ENCODE data around the gene LOXL1. TPM values are rescaled to one million over a fixed set of nuclear protein-coding genes. Genes with fewer than 3 reads are reported as not detected.

LOXL1 gene
- total RNA-seq, 1 experiment from 2014 or later, result 249 TPM

- Histone ChIP-seq H3K79me2 (ENCODE audit: low read length) (peaks cover 100% of the 10 kb centered on the region), H3K4me3 (ENCODE audit: low read length) (peak overlapping the region; percentile 90), H3K4me1 (ENCODE audit: insufficient read depth, low read length) (peaks cover 84% of the 10 kb centered on the region), H3K27ac (ENCODE audit: low read length) (peak overlapping the region; percentile 83), H2AFZ (ENCODE audit: low read length) (no peak overlapping the region), H3K36me3 (ENCODE audit: low read depth, low read length) (peaks cover 32% of the 10 kb centered on the region), H4K20me1 (ENCODE audit: low read length) (no peaks in the 10 kb centered on the region), H3K4me2 (ENCODE audit: low read length) (peak overlapping the region; percentile 83), H3K27me3 (ENCODE audit: low read length) (no peaks in the 10 kb centered on the region), H3K9ac (ENCODE audit: low read length) (peak overlapping the region; percentile 95), H3F3A (ENCODE audit: low read length, unreplicated experiment) (no peaks in the 10 kb centered on the region), H3K9me3 (ENCODE audit: low read length) (no peaks in the 10 kb centered on the region), H3K9me2 (replicated peaks; ENCODE audit: low read length) (no peaks in the 10 kb centered on the region)
- ATAC-seq (no peak), DNase-seq (no peak)
- intact Hi-C loops (cut with micrococcal nuclease), result loop anchor here (2.0 kb wide), 1 partner anchor 31 kb away; no protein-coding TSS in a partner anchor
- BruUV-seq (replicated peaks), result no TSS peak
- TF ChIP-seq EZH2 (IDR thresholded peaks at IDR 0.05; ENCODE audit: low read length, unreplicated experiment), result no peak
- no peak for TF ChIP-seq EZH2phosphoT487 (IDR thresholded peaks at IDR 0.05; ENCODE audit: borderline replicate concordance, low read length)
- no peak for TF ChIP-seq CTCF (conservative IDR thresholded peaks at IDR 0.05; ENCODE audit: low read depth, low read length)
- ChIA-PET CTCF (no interaction called here), POLR2A (ENCODE audit: unreplicated experiment) (no interaction called here)
These were observed 429 bp upstream of the LOXL1 start for GRCh38 chr15:73925848-73926218.

DNA sequence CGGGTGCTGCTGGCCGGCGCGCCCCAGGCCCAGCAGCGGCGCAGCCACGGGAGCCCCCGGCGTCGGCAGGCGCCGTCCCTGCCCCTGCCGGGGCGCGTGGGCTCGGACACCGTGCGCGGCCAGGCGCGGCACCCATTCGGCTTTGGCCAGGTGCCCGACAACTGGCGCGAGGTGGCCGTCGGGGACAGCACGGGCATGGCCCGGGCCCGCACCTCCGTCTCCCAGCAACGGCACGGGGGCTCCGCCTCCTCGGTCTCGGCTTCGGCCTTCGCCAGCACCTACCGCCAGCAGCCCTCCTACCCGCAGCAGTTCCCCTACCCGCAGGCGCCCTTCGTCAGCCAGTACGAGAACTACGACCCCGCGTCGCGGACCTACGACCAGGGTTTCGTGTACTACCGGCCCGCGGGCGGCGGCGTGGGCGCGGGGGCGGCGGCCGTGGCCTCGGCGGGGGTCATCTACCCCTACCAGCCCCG is 777 bp downstream of the LOXL1 start:
- H3K4me1 ChIP-seq (ENCODE audit: insufficient read depth, low read length), result peaks cover 84% of the 10 kb centered on the region
- H2AFZ ChIP-seq (ENCODE audit: low read length), result no peak overlapping the region
- H3K79me2 ChIP-seq (ENCODE audit: low read length), result peaks cover 100% of the 10 kb centered on the region
- CTCF ChIA-PET, result interaction anchor here (1.1 kb wide), 1 partner anchor 53 kb away, joined by 4 read pairs; no protein-coding TSS in a partner anchor
- H3K9me3 ChIP-seq (ENCODE audit: low read length), result no peaks in the 10 kb centered on the region
- peak overlapping the region; percentile 95 for H3K9ac ChIP-seq (ENCODE audit: low read length)
- H3K27me3 ChIP-seq (ENCODE audit: low read length), result no peaks in the 10 kb centered on the region
- no TSS peak for BruUV-seq (replicated peaks)
- ATAC-seq (peak; percentile 23), DNase-seq (peak; percentile 66)
- H4K20me1 ChIP-seq (ENCODE audit: low read length), result no peaks in the 10 kb centered on the region
- peak overlapping the region; percentile 83 for H3K27ac ChIP-seq (ENCODE audit: low read length)
- peak overlapping the region; percentile 83 for H3K4me2 ChIP-seq (ENCODE audit: low read length)
- POLR2A ChIA-PET (ENCODE audit: unreplicated experiment), result interaction anchor here (0.5 to 0.7 kb wide), 3 partner anchors 13 to 31 kb away, joined by 3 read pairs; no protein-coding TSS in a partner anchor
- H3K9me2 ChIP-seq (replicated peaks; ENCODE audit: low read length), result no peaks in the 10 kb centered on the region
- TF ChIP-seq EZH2phosphoT487 (IDR thresholded peaks at IDR 0.05; ENCODE audit: borderline replicate concordance, low read length) (no peak), EZH2 (IDR thresholded peaks at IDR 0.05; ENCODE audit: low read length, unreplicated experiment) (no peak)
- peak overlapping the region; percentile 90 for H3K4me3 ChIP-seq (ENCODE audit: low read length)
- no peaks in the 10 kb centered on the region for H3F3A ChIP-seq (ENCODE audit: low read length, unreplicated experiment)
- intact Hi-C loops (cut with micrococcal nuclease), result loop anchor here (1.0 to 2.0 kb wide), 2 partner anchors 30 kb away; no protein-coding TSS in a partner anchor
- H3K36me3 ChIP-seq (ENCODE audit: low read depth, low read length), result peaks cover 23% of the 10 kb centered on the region

- POLR2A ChIA-PET (ENCODE audit: unreplicated experiment), result interaction anchor here (0.5 to 0.9 kb wide), 4 partner anchors 13 to 1225 kb away, joined by 3 to 8 read pairs (median 4); no protein-coding TSS in a partner anchor
- peaks cover 100% of the 10 kb centered on the region for H3K79me2 ChIP-seq (ENCODE audit: low read length)
- no peak overlapping the region for H2AFZ ChIP-seq (ENCODE audit: low read length)
- intact Hi-C loops (cut with micrococcal nuclease), result loop anchor here (1.0 to 2.0 kb wide), 2 partner anchors 29 to 30 kb away; no protein-coding TSS in a partner anchor
- no peaks in the 10 kb centered on the region for H3K9me3 ChIP-seq (ENCODE audit: low read length)
- H4K20me1 ChIP-seq (ENCODE audit: low read length), result no peaks in the 10 kb centered on the region
- peak overlapping the region; percentile 83 for H3K4me2 ChIP-seq (ENCODE audit: low read length)
- CTCF ChIA-PET, result interaction anchor here (0.6 to 1.1 kb wide), 2 partner anchors 26 to 54 kb away, joined by 3 to 4 read pairs; no protein-coding TSS in a partner anchor
- H3K4me1 ChIP-seq (ENCODE audit: insufficient read depth, low read length), result peaks cover 84% of the 10 kb centered on the region
- peak overlapping the region; percentile 90 for H3K4me3 ChIP-seq (ENCODE audit: low read length)
- H3K9me2 ChIP-seq (replicated peaks; ENCODE audit: low read length), result no peaks in the 10 kb centered on the region
- peaks cover 21% of the 10 kb centered on the region for H3K36me3 ChIP-seq (ENCODE audit: low read depth, low read length)
- H3K9ac ChIP-seq (ENCODE audit: low read length), result peak overlapping the region; percentile 95
- H3F3A ChIP-seq (ENCODE audit: low read length, unreplicated experiment), result no peaks in the 10 kb centered on the region
- no peaks in the 10 kb centered on the region for H3K27me3 ChIP-seq (ENCODE audit: low read length)
- BruUV-seq (replicated peaks), result TSS peak; percentile 38
- peak overlapping the region; percentile 83 for H3K27ac ChIP-seq (ENCODE audit: low read length)
- DNase-seq (peak; percentile 78), ATAC-seq (peak; percentile 35)
- TF ChIP-seq EZH2phosphoT487 (IDR thresholded peaks at IDR 0.05; ENCODE audit: borderline replicate concordance, low read length) (0 out of 2 replicates have a peak, but pooled peaks have one; percentile 40), CTCF (conservative IDR thresholded peaks at IDR 0.05; ENCODE audit: low read depth, low read length) (peak; percentile 66), EZH2 (IDR thresholded peaks at IDR 0.05; ENCODE audit: low read length, unreplicated experiment) (no peak)
These were observed 1.4 kb downstream of the LOXL1 start for GRCh38 chr15:73927476-73928240.

Data from PC-3 (cell line).